ENCODE results near the gene ANKZF1.
A peak's percentile ranks its signal among the peaks of the same experiment; 100 is the strongest.

Gene ANKZF1

GRCh38 chr2:219230059-219230540 is 494 bp downstream of the ANKZF1 start:
- peak overlapping the region; percentile 98 for H3K27ac Mint-ChIP-seq
- H3K4me3 Mint-ChIP-seq = peak overlapping the region; percentile 96
- H3K36me3 Mint-ChIP-seq = peaks cover 4% of the 10 kb centered on the region
- peaks cover 57% of the 10 kb centered on the region for H3K4me1 Mint-ChIP-seq (ENCODE audit: low read depth)
- no peaks in the 10 kb centered on the region for H3K27me3 Mint-ChIP-seq
- no peaks in the 10 kb centered on the region for H3K9me3 Mint-ChIP-seq (ENCODE audit: low read depth)

GRCh38 chr2:219234331-219234730 is 4.7 kb downstream of the ANKZF1 start:
- Mint-ChIP-seq H3K36me3 (peaks cover 2% of the 10 kb centered on the region), H3K9me3 (ENCODE audit: low read depth) (no peaks in the 10 kb centered on the region), H3K27me3 (no peaks in the 10 kb centered on the region)

GRCh38 chr2:219243291-219243761 is 13.7 kb downstream of the ANKZF1 start:
- Mint-ChIP-seq H3K27me3 (no peaks in the 10 kb centered on the region), H3K9me3 (ENCODE audit: low read depth) (no peaks in the 10 kb centered on the region), H3K27ac (no peak overlapping the region), H3K4me1 (ENCODE audit: low read depth) (peaks cover 36% of the 10 kb centered on the region), H3K36me3 (no peaks in the 10 kb centered on the region), H3K4me3 (peak overlapping the region; percentile 53)

More at GRCh38 chr2:219234331-219234730, 4.7 kb downstream of the ANKZF1 start:
- Mint-ChIP-seq H3K4me1 (ENCODE audit: low read depth) (peaks cover 35% of the 10 kb centered on the region), H3K27ac (peak overlapping the region; percentile 29), H3K4me3 (no peak overlapping the region)

- Mint-ChIP-seq H3K27ac (peak overlapping the region; percentile 97), H3K9me3 (ENCODE audit: low read depth) (no peaks in the 10 kb centered on the region), H3K4me1 (ENCODE audit: low read depth) (peaks cover 50% of the 10 kb centered on the region), H3K4me3 (peak overlapping the region; percentile 97), H3K27me3 (no peaks in the 10 kb centered on the region), H3K36me3 (no peaks in the 10 kb centered on the region)
Observed at GRCh38 chr2:219244789-219245147, 15.2 kb downstream of the ANKZF1 start.

- peaks cover 56% of the 10 kb centered on the region for H3K4me1 Mint-ChIP-seq (ENCODE audit: low read depth)
- H3K4me3 Mint-ChIP-seq = peak within 1 kb of the TSS; percentile 97
- no peaks in the 10 kb centered on the region for H3K27me3 Mint-ChIP-seq
- H3K27ac Mint-ChIP-seq = peak within 1 kb of the TSS; percentile 97
- H3K36me3 Mint-ChIP-seq = no peaks in the 10 kb centered on the region
- no peaks in the 10 kb centered on the region for H3K9me3 Mint-ChIP-seq (ENCODE audit: low read depth)
Observed at GRCh38 chr2:219245148-219245898, 15.7 kb downstream of the ANKZF1 start, which contains the start of the genes GLB1L and STK16. Gene GLB1L (minus strand): TSS chr2:219245444. CDS start chr2:219243573, 1,871 bp downstream. Gene STK16 (plus strand): TSS chr2:219245479. CDS start chr2:219246000, 521 bp downstream.

- no peaks in the 10 kb centered on the region for H3K9me3 Mint-ChIP-seq (ENCODE audit: low read depth)
- peaks cover under 1% of the 10 kb centered on the region for H3K36me3 Mint-ChIP-seq
- peak overlapping the region; percentile 97 for H3K4me3 Mint-ChIP-seq
- peaks cover 61% of the 10 kb centered on the region for H3K4me1 Mint-ChIP-seq (ENCODE audit: low read depth)
- H3K27me3 Mint-ChIP-seq = no peaks in the 10 kb centered on the region
- H3K27ac Mint-ChIP-seq = peak overlapping the region; percentile 97
Observed at GRCh38 chr2:219245899-219246230, 16.3 kb downstream of the ANKZF1 start.

- H3K4me3 Mint-ChIP-seq = peak overlapping the region; percentile 97
- peak overlapping the region; percentile 97 for H3K27ac Mint-ChIP-seq
- no peaks in the 10 kb centered on the region for H3K9me3 Mint-ChIP-seq (ENCODE audit: low read depth)
- H3K27me3 Mint-ChIP-seq = no peaks in the 10 kb centered on the region
- H3K36me3 Mint-ChIP-seq = peaks cover 3% of the 10 kb centered on the region
- H3K4me1 Mint-ChIP-seq (ENCODE audit: low read depth) = peaks cover 68% of the 10 kb centered on the region
Observed at GRCh38 chr2:219246559-219246958, 17.0 kb downstream of the ANKZF1 start.

- Mint-ChIP-seq H3K4me1 (ENCODE audit: low read depth) (peaks cover 79% of the 10 kb centered on the region), H3K9me3 (ENCODE audit: low read depth) (no peaks in the 10 kb centered on the region), H3K27me3 (no peaks in the 10 kb centered on the region), H3K4me3 (peak overlapping the region; percentile 97), H3K27ac (peak overlapping the region; percentile 88), H3K36me3 (peaks cover 3% of the 10 kb centered on the region)
Observed at GRCh38 chr2:219247678-219248642, 18.4 kb downstream of the ANKZF1 start.

GRCh38 chr2:219248845-219249202 is 19.2 kb downstream of the ANKZF1 start:
- peaks cover 3% of the 10 kb centered on the region for H3K36me3 Mint-ChIP-seq
- no peaks in the 10 kb centered on the region for H3K9me3 Mint-ChIP-seq (ENCODE audit: low read depth)
- peak overlapping the region; percentile 90 for H3K27ac Mint-ChIP-seq
- H3K4me1 Mint-ChIP-seq (ENCODE audit: low read depth) = peaks cover 77% of the 10 kb centered on the region
- H3K27me3 Mint-ChIP-seq = no peaks in the 10 kb centered on the region
- peak overlapping the region; percentile 97 for H3K4me3 Mint-ChIP-seq

GRCh38 chr2:219249203-219249980 is 19.8 kb downstream of the ANKZF1 start:
- Mint-ChIP-seq H3K36me3 (peaks cover 3% of the 10 kb centered on the region), H3K4me1 (ENCODE audit: low read depth) (peaks cover 74% of the 10 kb centered on the region), H3K27ac (peak overlapping the region; percentile 90), H3K27me3 (no peaks in the 10 kb centered on the region), H3K9me3 (ENCODE audit: low read depth) (no peaks in the 10 kb centered on the region), H3K4me3 (peak overlapping the region; percentile 97)

GRCh38 chr2:219250049-219250781 is 20.6 kb downstream of the ANKZF1 start:
- H3K9me3 Mint-ChIP-seq (ENCODE audit: low read depth) = no peaks in the 10 kb centered on the region
- peaks cover 74% of the 10 kb centered on the region for H3K4me1 Mint-ChIP-seq (ENCODE audit: low read depth)
- no peaks in the 10 kb centered on the region for H3K27me3 Mint-ChIP-seq
- H3K36me3 Mint-ChIP-seq = peaks cover 3% of the 10 kb centered on the region
- H3K4me3 Mint-ChIP-seq = peak overlapping the region; percentile 97
- H3K27ac Mint-ChIP-seq = peak overlapping the region; percentile 91

- H3K4me3 Mint-ChIP-seq = peak overlapping the region; percentile 97
Observed at GRCh38 chr2:219251656-219252055, 22.1 kb downstream of the ANKZF1 start.

GRCh38 chr2:219252084-219252483 is 22.5 kb downstream of the ANKZF1 start:
- Mint-ChIP-seq H3K4me3 (peak overlapping the region; percentile 97), H3K9me3 (ENCODE audit: low read depth) (no peaks in the 10 kb centered on the region), H3K27me3 (no peaks in the 10 kb centered on the region), H3K27ac (peak overlapping the region; percentile 91), H3K4me1 (ENCODE audit: low read depth) (peaks cover 68% of the 10 kb centered on the region), H3K36me3 (peaks cover 3% of the 10 kb centered on the region)

More at GRCh38 chr2:219251656-219252055, 22.1 kb downstream of the ANKZF1 start:
- Mint-ChIP-seq H3K4me1 (ENCODE audit: low read depth) (peaks cover 73% of the 10 kb centered on the region), H3K36me3 (peaks cover 3% of the 10 kb centered on the region), H3K27me3 (no peaks in the 10 kb centered on the region), H3K9me3 (ENCODE audit: low read depth) (no peaks in the 10 kb centered on the region), H3K27ac (peak overlapping the region; percentile 91)

- Mint-ChIP-seq H3K27ac (peak overlapping the region; percentile 91), H3K9me3 (ENCODE audit: low read depth) (no peaks in the 10 kb centered on the region), H3K4me3 (peak overlapping the region; percentile 97), H3K27me3 (no peaks in the 10 kb centered on the region), H3K36me3 (peaks cover 3% of the 10 kb centered on the region), H3K4me1 (ENCODE audit: low read depth) (peaks cover 64% of the 10 kb centered on the region)
Observed at GRCh38 chr2:219252570-219252899, 22.9 kb downstream of the ANKZF1 start.
